SK-N-MC (cell line): ENCODE results near the gene RPGR.

ENCODE experiments used
- DNase-seq: peaks from one replicate; pipeline ENCODE4 v3.0.0-alpha.2; 2011; ENCODE audit warnings: low read depth, low spot score
- H3K27ac ChIP-seq: fragments of 200-600 bp; sonication (generic); 2 replicates; pipeline ENCODE4 v1.5.1; 2016; ENCODE audit warnings: mixed run types
- H3K36me3 ChIP-seq: fragments of 200-600 bp; sonication (generic); 2 replicates; pipeline ENCODE4 v1.6.1; 2017; ENCODE audit warnings: antibody characterized with exemption, low read length, mixed read lengths; ENCODE audit not compliant: insufficient read depth
- H3K4me3 ChIP-seq: fragments of 200-600 bp; sonication (generic); 2 replicates; pipeline ENCODE4 v1.5.1; 2016
- H3K9ac ChIP-seq: fragments of 200-600 bp; sonication (generic); 2 replicates; pipeline ENCODE4 v1.8.0; 2017; ENCODE audit warnings: mixed run types, mixed read lengths; ENCODE audit not compliant: insufficient read length
- H3K9me3 ChIP-seq: fragments of 200-600 bp; sonication (generic); 2 replicates; pipeline ENCODE4 v1.6.1; 2017; ENCODE audit warnings: low read depth, mild to moderate bottlenecking, antibody characterized with exemption, low read length, moderate library complexity, mixed read lengths
- EZH2 ChIP-seq: fragments of 200-600 bp; sonication (generic); IDR thresholded peaks from one replicate; pipeline ENCODE4 v1.6.1; 2017; ENCODE audit warnings: antibody characterized with exemption
- FOXP2 ChIP-seq: optimal IDR thresholded peaks from 2 replicates; pipeline ENCODE3; 2011; ENCODE audit warnings: mild to moderate bottlenecking, moderate library complexity; ENCODE audit not compliant: insufficient read depth; ENCODE audit errors: extremely low read length, control extremely low read depth
- POLR2AphosphoS5 ChIP-seq: IDR thresholded peaks from 2 replicates; pipeline ENCODE4 v1.6.1; 2012; ENCODE audit warnings: mild to moderate bottlenecking, low read depth, low read length, borderline replicate concordance

Gene RPGR

GRCh38 chrX:38277802-38278201 lies 49.5 kb downstream of the RPGR start:
- Histone ChIP-seq H3K36me3 (no peaks in the 10 kb centered on the region), H3K27ac (no peak overlapping the region), H3K9me3 (no peaks in the 10 kb centered on the region), H3K9ac (no peak overlapping the region), H3K4me3 (no peak overlapping the region)
- DNase-seq = no peak
- TF ChIP-seq EZH2 = no peak
- no peak for TF ChIP-seq FOXP2
- TF ChIP-seq POLR2AphosphoS5 = no peak

GRCh38 chrX:38277136-38277535 lies 50.2 kb downstream of the RPGR start:
- DNase-seq = no peak
- Histone ChIP-seq H3K4me3 (no peak overlapping the region), H3K27ac (no peak overlapping the region), H3K9ac (no peak overlapping the region), H3K36me3 (no peaks in the 10 kb centered on the region), H3K9me3 (no peaks in the 10 kb centered on the region)
- no peak for TF ChIP-seq FOXP2
- TF ChIP-seq POLR2AphosphoS5 = no peak
- TF ChIP-seq EZH2 = no peak

DNA sequence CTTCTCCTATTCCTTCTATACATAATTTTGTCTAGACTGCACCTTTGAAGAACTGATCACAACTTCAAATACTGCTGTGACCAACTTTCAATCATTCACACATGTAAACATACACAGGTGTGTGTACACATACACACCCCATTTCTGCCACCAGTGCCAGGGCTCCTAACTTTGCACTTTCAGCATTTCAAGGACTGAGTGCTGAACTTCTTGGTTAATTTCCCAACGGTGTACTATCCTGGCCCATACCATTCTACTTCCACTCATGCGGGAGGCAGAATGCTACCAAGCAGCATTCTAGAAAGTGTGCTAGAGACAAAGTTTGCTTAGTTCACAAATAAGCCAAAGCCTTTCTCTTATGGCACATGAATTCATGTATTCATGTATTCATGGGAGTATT lies 51.2 kb downstream of the RPGR start:
- H3K9me3 ChIP-seq = no peaks in the 10 kb centered on the region
- no peak overlapping the region for H3K4me3 ChIP-seq
- no peaks in the 10 kb centered on the region for H3K36me3 ChIP-seq
- no peak overlapping the region for H3K9ac ChIP-seq
- no peak overlapping the region for H3K27ac ChIP-seq
- DNase-seq = no peak
- TF ChIP-seq EZH2 (no peak), POLR2AphosphoS5 (no peak), FOXP2 (no peak)

DNA sequence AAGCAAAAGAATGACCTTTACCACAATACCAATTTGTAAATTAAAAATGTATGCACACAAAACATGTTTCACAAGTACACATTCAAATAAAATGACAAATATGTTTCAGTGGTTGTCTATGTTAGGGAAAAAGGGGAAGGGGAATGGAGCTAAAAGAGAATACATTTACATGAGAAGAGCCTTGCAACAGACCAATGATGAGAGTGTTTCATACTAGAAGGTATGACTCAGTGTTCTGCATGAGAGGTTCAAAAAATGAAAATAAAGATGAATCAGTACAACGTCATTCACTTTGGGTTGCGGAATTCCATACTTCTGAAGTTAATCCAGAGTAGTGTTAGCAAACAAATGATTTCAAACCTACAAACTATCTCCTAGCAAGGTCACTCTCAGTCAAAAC lies 51.7 kb downstream of the RPGR start:
- Histone ChIP-seq H3K4me3 (no peak overlapping the region), H3K9me3 (no peaks in the 10 kb centered on the region), H3K36me3 (no peaks in the 10 kb centered on the region), H3K9ac (no peak overlapping the region), H3K27ac (no peak overlapping the region)
- no peak for DNase-seq
- TF ChIP-seq EZH2 (no peak), FOXP2 (no peak), POLR2AphosphoS5 (no peak)

- H3K36me3 ChIP-seq = no peaks in the 10 kb centered on the region
- H3K27ac ChIP-seq = no peak overlapping the region
- no peak overlapping the region for H3K9ac ChIP-seq
- TF ChIP-seq EZH2 (no peak), FOXP2 (no peak), POLR2AphosphoS5 (no peak)
- H3K4me3 ChIP-seq = no peak overlapping the region
- no peaks in the 10 kb centered on the region for H3K9me3 ChIP-seq
- no peak for DNase-seq
Observed at GRCh38 chrX:38273453-38273852, 53.9 kb downstream of the RPGR start.

GRCh38 chrX:38271154-38271716 lies 56.1 kb downstream of the RPGR start:
- Histone ChIP-seq H3K36me3 (no peaks in the 10 kb centered on the region), H3K27ac (no peak overlapping the region), H3K9me3 (no peaks in the 10 kb centered on the region), H3K9ac (no peak overlapping the region), H3K4me3 (no peak overlapping the region)
- TF ChIP-seq POLR2AphosphoS5 (no peak), EZH2 (no peak), FOXP2 (no peak)
- no peak for DNase-seq

GRCh38 chrX:38268011-38268410 lies 59.3 kb downstream of the RPGR start:
- no peak overlapping the region for H3K27ac ChIP-seq
- H3K9ac ChIP-seq = no peak overlapping the region
- no peaks in the 10 kb centered on the region for H3K9me3 ChIP-seq
- H3K4me3 ChIP-seq = no peak overlapping the region
- TF ChIP-seq FOXP2 (no peak), EZH2 (no peak), POLR2AphosphoS5 (no peak)
- DNase-seq = no peak
- H3K36me3 ChIP-seq = no peaks in the 10 kb centered on the region

GRCh38 chrX:38262715-38263620 lies 64.3 kb downstream of the RPGR start:
- no peaks in the 10 kb centered on the region for H3K36me3 ChIP-seq
- H3K9me3 ChIP-seq = no peaks in the 10 kb centered on the region
- no peak overlapping the region for H3K27ac ChIP-seq
- no peak overlapping the region for H3K4me3 ChIP-seq
- TF ChIP-seq POLR2AphosphoS5 (no peak), FOXP2 (no peak), EZH2 (no peak)
- DNase-seq = no peak
- H3K9ac ChIP-seq = no peak overlapping the region

GRCh38 chrX:38260231-38260630 lies 67.1 kb downstream of the RPGR start:
- DNase-seq = no peak
- no peak for TF ChIP-seq POLR2AphosphoS5
- no peak for TF ChIP-seq FOXP2
- no peak for TF ChIP-seq EZH2
- H3K9me3 ChIP-seq = no peaks in the 10 kb centered on the region

More at GRCh38 chrX:38260231-38260630, 67.1 kb downstream of the RPGR start:
- Histone ChIP-seq H3K9ac (no peak overlapping the region), H3K27ac (no peak overlapping the region), H3K4me3 (no peak overlapping the region), H3K36me3 (no peaks in the 10 kb centered on the region)
